Measurements from ENCODE around the gene ABHD5. TPM values are rescaled to one million over a fixed set of nuclear protein-coding genes. Genes with fewer than 3 reads are reported as not detected.

Gene ABHD5
- total RNA-seq, 4 donors from 2014 or later, result 110 to 300 (median 166) TPM

DNA sequence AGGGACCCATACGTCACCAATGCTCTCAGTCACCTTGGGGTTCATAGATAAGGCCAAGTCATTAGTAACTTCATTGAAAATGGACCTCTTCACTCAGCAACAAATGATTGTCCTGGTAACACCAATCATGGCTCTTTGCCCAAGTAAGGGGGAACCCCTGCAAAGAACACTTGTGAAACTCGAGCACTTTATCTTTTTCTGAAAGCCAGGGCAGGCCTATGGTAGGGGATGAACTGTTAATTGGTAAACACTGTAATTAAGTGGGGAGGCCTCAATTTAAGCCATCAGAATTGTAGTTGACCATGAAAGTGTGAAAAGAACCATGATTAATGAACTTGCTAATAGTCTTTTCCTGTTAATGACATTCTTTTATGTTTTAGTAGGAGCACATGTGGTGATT lies 73.3 kb downstream of the ABHD5 start:
- no peak for TF ChIP-seq CTCF (IDR thresholded peaks at IDR 0.05; ENCODE audit: low read depth)

GRCh38 chr3:43764471-43764870 lies 73.7 kb downstream of the ABHD5 start:
- no peak for TF ChIP-seq CTCF (IDR thresholded peaks at IDR 0.05; ENCODE audit: low read depth)

DNA sequence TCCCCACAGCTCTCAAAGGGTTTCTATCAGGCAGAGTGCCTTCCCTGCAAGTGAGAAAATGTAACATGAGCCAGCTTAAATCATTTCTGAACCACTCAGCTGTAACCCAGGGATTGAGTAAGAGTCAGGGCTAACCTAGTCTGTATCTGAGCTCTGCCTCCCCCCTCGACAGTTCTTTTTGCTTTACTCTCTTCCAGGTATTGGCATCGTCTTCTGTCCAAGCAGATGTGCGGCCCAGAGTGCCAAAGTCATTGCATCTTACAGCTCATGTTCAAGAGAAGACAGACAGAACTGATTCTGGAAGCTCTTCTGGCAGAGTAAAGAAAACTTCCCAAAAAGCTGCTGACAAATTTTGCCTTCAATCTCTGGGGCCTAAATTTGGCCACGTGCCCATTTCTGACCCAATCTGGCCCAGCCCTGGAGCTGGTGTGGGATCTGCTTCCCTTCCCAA lies 74.8 kb downstream of the ABHD5 start:
- no peak for TF ChIP-seq CTCF (IDR thresholded peaks at IDR 0.05; ENCODE audit: low read depth)

- no peak for TF ChIP-seq CTCF (IDR thresholded peaks at IDR 0.05; ENCODE audit: low read depth)
Observed at GRCh38 chr3:43766672-43767465, 76.1 kb downstream of the ABHD5 start.

DNA sequence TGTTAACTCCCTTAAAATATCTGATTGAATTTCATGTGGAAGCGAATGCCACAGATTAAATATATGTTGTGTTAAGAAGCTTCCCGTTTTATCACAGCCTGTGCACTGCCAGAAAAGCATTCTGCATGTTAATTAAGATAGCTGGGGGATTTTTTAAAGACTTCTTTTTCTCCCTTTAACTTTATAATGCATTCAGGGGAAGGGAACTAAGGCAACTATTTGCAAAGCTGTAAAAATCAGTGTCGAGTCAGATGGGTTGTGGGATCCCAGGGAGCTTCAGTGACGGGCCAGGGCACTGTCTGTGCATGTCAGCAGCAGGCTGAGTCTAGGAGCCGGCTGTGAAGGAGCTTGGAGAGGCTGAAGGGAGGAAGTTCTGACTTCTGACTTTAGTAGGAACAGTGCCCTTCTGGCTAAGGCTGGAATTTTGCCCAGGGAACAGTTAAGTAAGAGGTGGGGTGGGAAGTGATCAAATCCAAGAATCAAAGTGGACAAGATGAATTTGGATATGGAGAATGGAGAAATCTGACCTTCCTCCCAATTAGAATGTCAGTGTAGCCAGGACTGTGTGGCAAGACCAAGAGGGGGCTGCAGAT lies 77.7 kb downstream of the ABHD5 start:
- TF ChIP-seq CTCF (IDR thresholded peaks at IDR 0.05; ENCODE audit: low read depth), result no peak

- TF ChIP-seq CTCF (IDR thresholded peaks at IDR 0.05; ENCODE audit: low read depth), result no peak
Observed at GRCh38 chr3:43769097-43769884, 78.6 kb downstream of the ABHD5 start.

- no peak for TF ChIP-seq CTCF (IDR thresholded peaks at IDR 0.05; ENCODE audit: low read depth)
Observed at GRCh38 chr3:43769885-43770425, 79.2 kb downstream of the ABHD5 start.

Measured in subcutaneous adipose tissue (tissue), 4 donors.